Stimulated activated naive CD4-positive, alpha-beta T cell (primary cell): ENCODE data around the gene ERICH4.

ENCODE experiments used
- DNase-seq, 6 experiments: peaks; one replicate each; lab custom pipeline; 2025; lab: John Stamatoyannopoulos, UW

The ERICH4 gene

GRCh38 chr19:41414461-41414860 lies 28.5 kb upstream of the ERICH4 start:
- no peak for DNase-seq

- DNase-seq, result no peak
These were observed 27.8 kb upstream of the ERICH4 start for GRCh38 chr19:41415154-41415571.

GRCh38 chr19:41416194-41416674 lies 26.7 kb upstream of the ERICH4 start:
- no peak for DNase-seq

- no peak for DNase-seq
These were observed 22.7 kb upstream of the ERICH4 start for GRCh38 chr19:41420101-41420880.

GRCh38 chr19:41421314-41421713 lies 21.6 kb upstream of the ERICH4 start:
- no peak for DNase-seq

- no peak for DNase-seq
These were observed 21.0 kb upstream of the ERICH4 start for GRCh38 chr19:41421973-41422372.

- DNase-seq, result no peak
These were observed 20.5 kb upstream of the ERICH4 start for GRCh38 chr19:41422456-41422855.

GRCh38 chr19:41422955-41423354 lies 20.0 kb upstream of the ERICH4 start:
- DNase-seq, result no peak

- DNase-seq, result no peak
These were observed 18.4 kb upstream of the ERICH4 start for GRCh38 chr19:41424335-41425173.

GRCh38 chr19:41425174-41426115 lies 17.5 kb upstream of the ERICH4 start:
- no peak for DNase-seq

GRCh38 chr19:41426116-41426841 lies 16.7 kb upstream of the ERICH4 start:
- DNase-seq, result no peak

- DNase-seq, result peak in 4 of 6 experiments; percentile 11 to 28 (median 21)
These were observed 15.9 kb upstream of the ERICH4 start, which contains the start of gene B3GNT8 for GRCh38 chr19:41426952-41427646. Gene B3GNT8 (minus strand): TSS chr19:41427374. CDS start chr19:41426778, 596 bp downstream.

GRCh38 chr19:41427647-41428480 lies 15.1 kb upstream of the ERICH4 start:
- DNase-seq, result peak in 1 of 6 experiments; percentile 16

- no peak for DNase-seq
These were observed 14.5 kb upstream of the ERICH4 start for GRCh38 chr19:41428481-41428859.

GRCh38 chr19:41430922-41431321 lies 12.0 kb upstream of the ERICH4 start:
- no peak for DNase-seq

GRCh38 chr19:41431426-41432386 lies 11.2 kb upstream of the ERICH4 start:
- DNase-seq, result no peak

- DNase-seq, result no peak
These were observed 9.8 kb upstream of the ERICH4 start for GRCh38 chr19:41433171-41433570.

- no peak for DNase-seq
These were observed 8.5 kb upstream of the ERICH4 start for GRCh38 chr19:41434450-41434849.
